Stromal cell of bone marrow (primary cell): ENCODE measurements around the gene SHANK1.

Experiments used
- DNase-seq: peaks from one replicate; pipeline ENCODE4 v3.0.0-alpha.2; 2012; ENCODE audit warnings: low read depth

The SHANK1 gene

GRCh38 chr19:50659318-50660087 lies 60.1 kb downstream of the SHANK1 start:
- DNase-seq = no peak

DNA sequence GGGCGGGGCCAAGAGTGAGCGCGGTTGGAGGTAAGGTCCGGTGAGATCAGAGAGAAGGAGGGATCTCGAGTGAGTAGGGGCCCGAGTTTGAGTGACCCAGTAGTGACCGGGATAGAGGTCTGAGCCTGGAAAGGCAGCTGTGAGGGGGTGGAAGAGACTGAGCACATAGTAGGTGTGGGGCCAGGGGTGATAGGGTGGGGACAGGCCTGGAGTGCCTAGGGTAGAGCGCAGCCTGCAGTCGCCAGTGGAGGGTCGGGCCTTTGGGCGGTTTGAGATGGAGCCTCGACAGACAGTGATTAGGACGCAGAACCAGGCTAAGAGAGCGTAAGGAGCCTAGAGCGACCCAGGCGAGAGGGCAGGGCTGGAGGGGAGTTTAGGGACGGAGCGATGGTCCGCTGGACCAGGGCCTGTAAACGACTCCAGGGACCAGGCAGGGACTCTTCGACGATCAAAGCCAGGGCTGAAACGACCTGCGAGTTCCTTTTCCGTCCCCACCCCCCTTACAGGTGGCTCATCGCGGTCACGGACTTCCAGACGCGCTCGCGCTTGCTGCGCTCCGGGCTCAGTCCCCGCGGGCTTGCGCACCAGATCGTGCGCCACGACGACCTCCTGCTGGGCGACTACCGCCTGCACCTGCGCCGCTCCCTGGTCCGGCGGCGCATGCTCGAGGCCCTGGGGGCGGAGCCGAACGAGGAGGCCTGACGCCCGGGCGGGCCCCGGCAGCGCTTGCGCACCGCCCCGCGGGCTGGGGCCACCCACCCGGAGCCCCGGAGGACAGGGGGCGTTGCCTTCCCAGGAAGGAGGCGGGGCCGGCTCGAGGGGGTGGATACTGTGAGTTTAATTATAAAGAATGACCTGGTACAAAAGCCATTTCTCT lies 60.9 kb downstream of the SHANK1 start:
- DNase-seq = peak; percentile 9

- DNase-seq = peak; percentile 87
Observed at GRCh38 chr19:50657712-50658440, 61.7 kb downstream of the SHANK1 start.

DNA sequence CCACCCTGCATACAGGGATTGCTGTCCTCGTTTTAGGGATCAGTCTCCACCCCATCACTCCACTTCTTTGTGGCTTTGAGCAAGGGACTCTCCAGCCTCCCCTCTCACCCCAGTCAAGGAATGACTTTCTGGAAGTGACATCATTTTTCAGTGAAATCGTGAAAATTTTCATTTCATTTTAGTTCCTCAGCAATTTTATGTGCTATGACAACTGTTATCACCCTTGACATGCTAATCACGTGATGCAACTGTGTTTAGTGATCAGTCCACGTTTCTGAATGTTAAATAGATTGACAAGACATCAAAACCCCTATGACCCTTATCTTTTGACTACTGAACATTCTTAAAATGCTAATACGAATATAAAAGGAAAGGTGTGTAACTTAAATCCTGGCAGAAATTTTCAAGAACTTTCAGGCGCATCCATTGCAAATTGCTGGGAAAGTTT lies 62.4 kb downstream of the SHANK1 start:
- DNase-seq = no peak

DNA sequence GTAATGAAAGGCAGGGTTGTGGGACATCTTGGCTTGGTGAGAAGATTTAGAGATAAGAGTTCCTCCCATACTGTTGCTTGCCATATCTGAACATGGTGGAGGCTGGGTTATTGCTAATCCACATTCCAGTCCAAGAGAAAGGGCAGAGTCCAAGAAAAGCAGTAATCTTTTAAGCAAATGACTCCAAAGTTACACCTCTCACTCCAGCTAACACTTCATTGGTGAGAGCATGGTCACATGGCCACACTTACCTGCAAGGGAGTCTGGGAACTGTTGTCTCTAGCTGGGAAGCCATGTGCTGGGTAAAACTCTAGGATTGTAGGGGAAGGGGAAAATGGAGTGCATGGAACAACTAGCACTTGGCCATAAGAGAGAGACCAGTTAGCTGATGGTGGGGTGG lies 64.7 kb downstream of the SHANK1 start:
- DNase-seq = no peak

DNA sequence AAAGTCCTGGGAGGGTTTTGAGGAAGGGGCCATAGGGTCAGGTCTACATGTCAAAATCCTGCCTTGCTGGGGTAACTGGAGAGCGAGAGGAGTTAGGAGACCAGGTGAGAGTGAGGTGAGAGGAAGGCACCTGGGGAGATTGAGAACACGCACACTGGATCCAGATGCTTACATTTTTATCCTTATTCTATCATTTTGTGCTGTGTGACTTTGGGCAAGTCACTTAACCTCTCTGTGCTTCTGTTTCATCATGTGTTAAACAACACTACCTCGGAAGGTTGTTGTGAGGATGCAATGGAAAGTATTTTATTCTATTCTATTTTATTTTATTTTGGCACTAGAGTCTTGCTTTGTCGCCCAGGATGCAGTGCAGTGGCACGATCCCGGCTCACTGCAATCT lies 66.9 kb downstream of the SHANK1 start:
- DNase-seq = no peak

DNA sequence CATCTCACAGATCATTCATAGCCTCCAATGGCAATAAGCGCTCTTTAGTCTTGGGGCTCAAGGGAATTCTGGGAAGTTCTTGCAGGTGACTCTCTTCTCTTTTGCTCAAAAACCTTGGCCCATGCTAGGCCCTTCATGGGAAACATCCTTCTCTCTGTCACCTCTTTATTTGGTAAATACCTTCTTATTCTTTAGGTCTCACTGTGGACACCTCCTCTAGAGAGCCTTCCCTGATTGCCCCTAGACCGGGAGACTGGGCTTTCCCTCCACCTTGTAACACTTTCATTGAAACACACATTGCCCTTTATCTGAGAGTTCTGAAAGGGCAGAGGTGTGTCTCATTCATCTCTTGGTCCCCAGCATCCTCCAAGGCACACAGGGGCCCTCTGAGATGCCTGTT lies 68.4 kb downstream of the SHANK1 start:
- DNase-seq = no peak

DNA sequence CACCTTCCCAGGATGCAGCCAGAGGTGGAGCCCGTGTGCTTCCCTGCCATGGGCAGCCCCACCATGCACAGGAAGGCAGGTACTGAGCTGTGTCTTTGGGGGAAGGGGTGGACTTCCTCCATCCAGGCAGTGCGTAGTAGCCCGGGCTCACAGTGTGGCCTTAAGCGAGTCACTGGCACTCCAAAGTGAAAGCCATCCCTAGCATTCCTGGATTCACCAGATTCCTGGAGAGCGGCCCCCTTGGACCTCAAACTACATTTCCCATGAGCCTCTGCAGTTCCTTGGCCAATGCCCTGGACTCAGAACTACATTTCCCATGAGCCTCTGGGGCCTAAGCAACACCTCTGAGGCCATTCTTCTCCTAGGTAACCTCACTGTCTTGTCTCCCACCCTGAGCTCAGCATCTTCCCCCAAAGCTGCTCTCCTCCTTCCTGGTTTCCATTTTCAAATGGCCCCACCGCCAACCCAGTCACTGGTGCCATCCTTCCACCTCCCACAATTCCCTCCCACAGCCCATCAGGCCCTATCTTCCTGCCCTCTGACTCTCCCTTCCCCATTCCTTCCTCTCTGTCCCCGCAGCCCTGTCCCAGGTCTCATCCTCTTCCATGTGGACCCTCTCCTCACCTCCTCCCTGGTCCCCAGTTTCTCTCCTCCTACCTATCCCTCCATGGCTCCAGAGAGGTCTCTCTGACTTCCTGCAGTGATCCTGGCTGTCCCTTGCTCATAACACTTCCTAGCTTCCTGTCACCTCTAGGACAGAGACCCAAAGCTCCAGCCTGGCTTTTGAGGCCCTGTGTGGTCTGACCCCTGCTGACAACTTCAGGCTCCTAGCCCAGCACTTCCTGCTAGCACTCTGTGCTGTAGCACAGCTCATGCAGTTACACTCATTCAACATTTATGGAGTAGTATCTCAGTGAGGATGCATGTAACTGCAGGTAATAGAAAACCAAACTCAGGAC lies 69.9 kb downstream of the SHANK1 start, which contains the start of gene C19orf81:
C19orf81 (plus strand) TSS at position 13 of the 959 bp plus-strand sequence; CDS start at position 13, 0 bp downstream.
- no peak for DNase-seq

- DNase-seq = no peak
Observed at GRCh38 chr19:50648659-50649058, 70.9 kb downstream of the SHANK1 start.

- DNase-seq = no peak
Observed at GRCh38 chr19:50647879-50648615, 71.6 kb downstream of the SHANK1 start.

- peak; percentile 24 for DNase-seq
Observed at GRCh38 chr19:50646074-50646807, 73.4 kb downstream of the SHANK1 start.

GRCh38 chr19:50645107-50645506 lies 74.5 kb downstream of the SHANK1 start:
- DNase-seq = no peak

- no peak for DNase-seq
Observed at GRCh38 chr19:50644315-50644915, 75.2 kb downstream of the SHANK1 start.

DNA sequence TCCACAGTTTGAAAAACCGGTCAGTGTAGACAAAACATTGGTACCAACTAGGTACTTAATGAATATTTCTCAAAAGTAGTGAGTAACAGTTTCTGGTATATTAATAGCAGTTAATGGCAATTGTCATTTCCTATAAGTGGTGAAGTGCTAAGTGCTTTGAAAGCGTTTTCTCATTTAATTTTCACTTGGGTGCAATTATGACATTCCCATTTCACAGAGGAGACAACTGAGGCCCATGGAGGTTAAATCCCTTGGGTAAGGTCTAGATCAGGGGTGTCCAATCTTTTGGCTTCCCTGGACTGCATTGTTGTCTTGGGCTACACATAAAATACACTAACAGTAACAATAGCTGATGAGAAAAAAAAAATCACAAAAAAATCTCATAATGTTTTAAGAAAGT lies 79.2 kb downstream of the SHANK1 start:
- no peak for DNase-seq

- DNase-seq = no peak
Observed at GRCh38 chr19:50639121-50640112, 80.2 kb downstream of the SHANK1 start, which contains the start of gene SYT3. SYT3 (minus strand) TSS chr19:50639881; CDS start chr19:50637411, 2,470 bp downstream.

DNA sequence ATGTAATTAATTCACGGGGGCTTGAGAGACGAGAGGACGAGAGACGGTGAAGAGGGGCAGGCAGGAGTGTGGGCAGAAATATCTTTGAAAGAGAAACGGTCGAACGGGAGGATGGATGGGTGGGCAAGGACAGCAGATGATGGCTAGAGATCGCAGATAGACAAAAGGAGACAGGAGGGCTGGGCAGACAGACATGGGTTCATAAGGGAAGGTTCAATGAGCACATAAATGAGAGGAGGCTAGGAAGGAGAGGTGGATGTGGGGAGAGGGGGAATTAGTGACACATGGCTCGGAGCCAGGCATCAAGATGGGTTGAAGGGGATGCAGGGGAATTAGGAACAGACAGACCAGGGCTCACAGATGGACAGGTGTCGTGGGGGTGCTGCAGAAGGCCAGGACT lies 81.0 kb downstream of the SHANK1 start:
- DNase-seq = no peak

- DNase-seq = no peak
Observed at GRCh38 chr19:50636317-50637085, 83.1 kb downstream of the SHANK1 start.
